MCF 10A (cell line): Measurements from ENCODE around the gene GSX2. TPM values are rescaled to one million over a fixed set of nuclear protein-coding genes. Genes with fewer than 3 reads are reported as not detected.

ENCODE experiments used
- BruUV-seq: library from RNA; stranded (reverse); fragments of 400-500 nt; replicated peaks from 2 replicates; lab custom pipeline; 2021; lab: Mats Ljungman, UMichigan
- CTCF ChIA-PET: fragments of 300-600 bp; sonication (Branson Sonifier 250); formaldehyde crosslinking; extraction: SDS; loops from one replicate; lab custom pipeline; 2021; ENCODE audit warnings: antibody characterized with exemption, inconsistent platforms; lab: Yijun Ruan, JAX
- POLR2A ChIA-PET: fragments of 300-600, 350-650 bp; sonication (Branson Sonifier 250); formaldehyde crosslinking; extraction: SDS; loops from one replicate; lab custom pipeline; 2020; ENCODE audit warnings: antibody characterized with exemption, inconsistent platforms; lab: Yijun Ruan, JAX
- DNase-seq: peaks from one replicate; pipeline ENCODE4 v3.0.0-alpha.2; 2018; ENCODE audit not compliant: unreplicated experiment
- H3K27ac Mint-ChIP-seq: one replicate; pipeline ENCODE4 v1.8.0; 2022; ENCODE audit warnings: mild to moderate bottlenecking, low read depth, mixed read lengths; ENCODE audit not compliant: unreplicated experiment
- H3K27me3 Mint-ChIP-seq: one replicate; pipeline ENCODE4 v1.8.0; 2022; ENCODE audit warnings: mixed read lengths; ENCODE audit not compliant: insufficient read depth, unreplicated experiment
- H3K36me3 Mint-ChIP-seq: one replicate; pipeline ENCODE4 v1.8.0; 2022; ENCODE audit warnings: mild to moderate bottlenecking, moderate library complexity, mixed read lengths; ENCODE audit not compliant: insufficient read depth, unreplicated experiment
- H3K4me1 Mint-ChIP-seq: one replicate; pipeline ENCODE4 v1.8.0; 2022; ENCODE audit warnings: mixed read lengths; ENCODE audit not compliant: insufficient read depth, unreplicated experiment
- H3K4me3 Mint-ChIP-seq: one replicate; pipeline ENCODE4 v1.8.0; 2022; ENCODE audit warnings: mild to moderate bottlenecking, moderate library complexity, mixed read lengths; ENCODE audit not compliant: unreplicated experiment
- H3K9me3 Mint-ChIP-seq: one replicate; pipeline ENCODE4 v1.8.0; 2022; ENCODE audit warnings: mixed read lengths; ENCODE audit not compliant: unreplicated experiment
- CTCF ChIP-seq: fragments of 200-600 bp; IDR thresholded peaks from one replicate; pipeline ENCODE4 v1.8.0; 2022; ENCODE audit warnings: antibody characterized with exemption, mild to moderate bottlenecking; ENCODE audit not compliant: unreplicated experiment
- intact Hi-C: fragments of 100-400 bp; cut with micrococcal nuclease; formaldehyde crosslinking; loops from 2 replicates; pipeline ENCODE4 v1.14.1; 2022
- total RNA-seq: library from RNA; stranded (reverse); gene quantifications from 2 replicates; pipeline ENCODE4 v1.2.3, GENCODE V29; 2022

GSX2 gene
- total RNA-seq, 1 experiment from 2014 or later, result not detected

- peaks cover 10% of the 10 kb centered on the region for H3K27me3 Mint-ChIP-seq
- CTCF ChIA-PET, result interaction anchor here (0.5 to 1.0 kb wide), 2 partner anchors 117 to 156 kb away, joined by 3 to 4 read pairs; no protein-coding TSS in a partner anchor
- DNase-seq, result no peak
- intact Hi-C loops, result no loop called here
- POLR2A ChIA-PET, result no interaction called here
- no peaks in the 10 kb centered on the region for H3K36me3 Mint-ChIP-seq
- no peaks in the 10 kb centered on the region for H3K4me1 Mint-ChIP-seq
- H3K27ac Mint-ChIP-seq, result no peak overlapping the region
- H3K9me3 Mint-ChIP-seq, result no peaks in the 10 kb centered on the region
- no TSS peak for BruUV-seq
- peak overlapping the region; percentile 57 for H3K4me3 Mint-ChIP-seq
- TF ChIP-seq CTCF, result no peak
Observed at GRCh38 chr4:54100595-54101189, 729 bp downstream of the GSX2 start.

GRCh38 chr4:54101190-54102041 lies 1.5 kb downstream of the GSX2 start:
- no TSS peak for BruUV-seq
- Mint-ChIP-seq H3K4me1 (no peaks in the 10 kb centered on the region), H3K36me3 (no peaks in the 10 kb centered on the region), H3K27me3 (peaks cover 8% of the 10 kb centered on the region), H3K9me3 (no peaks in the 10 kb centered on the region), H3K4me3 (peak overlapping the region; percentile 57), H3K27ac (no peak overlapping the region)
- POLR2A ChIA-PET, result no interaction called here
- intact Hi-C loops, result no loop called here
- DNase-seq, result no peak
- no peak for TF ChIP-seq CTCF
- CTCF ChIA-PET, result no interaction called here

- Mint-ChIP-seq H3K4me3 (no peak overlapping the region), H3K9me3 (no peaks in the 10 kb centered on the region), H3K27ac (no peak overlapping the region), H3K4me1 (no peaks in the 10 kb centered on the region), H3K27me3 (no peaks in the 10 kb centered on the region), H3K36me3 (no peaks in the 10 kb centered on the region)
- intact Hi-C loops, result no loop called here
- POLR2A ChIA-PET, result no interaction called here
- DNase-seq, result no peak
- no peak for TF ChIP-seq CTCF
- BruUV-seq, result no TSS peak
- CTCF ChIA-PET, result interaction anchor here (0.8 kb wide), 1 partner anchor 132 kb away, joined by 4 read pairs; no protein-coding TSS in a partner anchor
Observed at GRCh38 chr4:54102531-54103106, 2.7 kb downstream of the GSX2 start.

GRCh38 chr4:54103190-54103574 lies 3.2 kb downstream of the GSX2 start:
- DNase-seq, result no peak
- ChIA-PET POLR2A (no interaction called here), CTCF (interaction anchor here (0.6 to 0.8 kb wide), 2 partner anchors 132 to 623 kb away, joined by 4 to 5 read pairs; no protein-coding TSS in a partner anchor)
- Mint-ChIP-seq H3K27ac (no peak overlapping the region), H3K36me3 (no peaks in the 10 kb centered on the region), H3K4me1 (no peaks in the 10 kb centered on the region), H3K9me3 (no peaks in the 10 kb centered on the region), H3K4me3 (no peak overlapping the region), H3K27me3 (no peaks in the 10 kb centered on the region)
- intact Hi-C loops, result no loop called here
- no TSS peak for BruUV-seq
- TF ChIP-seq CTCF, result no peak
